ENCODE measurements around the gene PRRG3. TPM values are rescaled to one million over a fixed set of nuclear protein-coding genes. Genes with fewer than 3 reads are reported as not detected.

Gene PRRG3
- polyA plus RNA-seq, 3 donors: not detected

GRCh38 chrX:151722241-151722846 lies 27.1 kb downstream of the PRRG3 start:
- no peaks in the 10 kb centered on the region for H3K36me3 Mint-ChIP-seq
- no peaks in the 10 kb centered on the region for H3K79me2 ChIP-seq (ENCODE audit: insufficient read depth, low read length)
- H2AFZ ChIP-seq (ENCODE audit: insufficient read depth, low read depth, low read length, poor library complexity, severe bottlenecking): no peak overlapping the region
- H4K20me1 ChIP-seq (ENCODE audit: insufficient read depth, low read length): no peaks in the 10 kb centered on the region
- intact Hi-C loops (cut with micrococcal nuclease): no loop called here
- no peaks in the 10 kb centered on the region for H3K36me3 ChIP-seq (replicated peaks in 1 of 2; ENCODE audit: control insufficient read depth in 1 of 2, insufficient read depth in 2 of 2, low read length in 2 of 2)
- H3K4me1 Mint-ChIP-seq: peaks cover 14% of the 10 kb centered on the region
- no peaks in the 10 kb centered on the region for H3K9me3 ChIP-seq (replicated peaks in 1 of 2; ENCODE audit: control insufficient read depth in 1 of 2, insufficient read depth in 1 of 2, low read length in 2 of 2)
- no peak overlapping the region for H3K4me3 Mint-ChIP-seq
- H3K4me3 ChIP-seq (replicated peaks in 1 of 3; ENCODE audit: low read depth in 2 of 3, low read length in 3 of 3): no peak overlapping the region
- H3K27ac ChIP-seq (ENCODE audit: low read depth in 1 of 2, low read length in 2 of 2): no peak overlapping the region
- H3K4me2 ChIP-seq (replicated peaks; ENCODE audit: extremely low read depth, low read length, poor library complexity, severe bottlenecking): no peak overlapping the region
- peaks cover 6% of the 10 kb centered on the region in 2 donors for H3K4me1 ChIP-seq (ENCODE audit: control insufficient read depth in 1 of 2, insufficient read depth in 2 of 2, low read length in 2 of 2)
- H3K27me3 ChIP-seq (ENCODE audit: control insufficient read depth in 2 of 2, insufficient read depth in 2 of 2, low read length in 2 of 2): no peaks in the 10 kb centered on the region
- 91% methylated on average over 10 of the region's 24 CpGs for WGBS (ENCODE audit: insufficient coverage)
- peaks cover 0 to 3% (median 0%) of the 10 kb centered on the region in 7 donors for H3K9me3 Mint-ChIP-seq
- H3K9ac ChIP-seq (ENCODE audit: insufficient read depth, low read length, poor library complexity, severe bottlenecking): no peak overlapping the region
- no peak overlapping the region for H3K27ac Mint-ChIP-seq
- TF ChIP-seq, protein P1, sequence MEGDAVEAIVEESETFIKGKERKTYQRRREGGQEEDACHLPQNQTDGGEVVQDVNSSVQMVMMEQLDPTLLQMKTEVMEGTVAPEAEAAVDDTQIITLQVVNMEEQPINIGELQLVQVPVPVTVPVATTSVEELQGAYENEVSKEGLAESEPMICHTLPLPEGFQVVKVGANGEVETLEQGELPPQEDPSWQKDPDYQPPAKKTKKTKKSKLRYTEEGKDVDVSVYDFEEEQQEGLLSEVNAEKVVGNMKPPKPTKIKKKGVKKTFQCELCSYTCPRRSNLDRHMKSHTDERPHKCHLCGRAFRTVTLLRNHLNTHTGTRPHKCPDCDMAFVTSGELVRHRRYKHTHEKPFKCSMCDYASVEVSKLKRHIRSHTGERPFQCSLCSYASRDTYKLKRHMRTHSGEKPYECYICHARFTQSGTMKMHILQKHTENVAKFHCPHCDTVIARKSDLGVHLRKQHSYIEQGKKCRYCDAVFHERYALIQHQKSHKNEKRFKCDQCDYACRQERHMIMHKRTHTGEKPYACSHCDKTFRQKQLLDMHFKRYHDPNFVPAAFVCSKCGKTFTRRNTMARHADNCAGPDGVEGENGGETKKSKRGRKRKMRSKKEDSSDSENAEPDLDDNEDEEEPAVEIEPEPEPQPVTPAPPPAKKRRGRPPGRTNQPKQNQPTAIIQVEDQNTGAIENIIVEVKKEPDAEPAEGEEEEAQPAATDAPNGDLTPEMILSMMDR (IDR thresholded peaks at IDR 0.05): no peak
- no peak for DNase-seq
- peaks cover 1 to 8% (median 4%) of the 10 kb centered on the region in 3 donors for H3K27me3 Mint-ChIP-seq (ENCODE audit: low read depth in 3 of 3)

GRCh38 chrX:151723156-151723760 lies 28.0 kb downstream of the PRRG3 start:
- Mint-ChIP-seq H3K36me3 (no peaks in the 10 kb centered on the region), H3K4me3 (no peak overlapping the region), H3K27me3 (ENCODE audit: low read depth in 3 of 3) (peaks cover 1 to 6% (median 4%) of the 10 kb centered on the region in 3 donors), H3K27ac (no peak overlapping the region), H3K4me1 (peaks cover 14% of the 10 kb centered on the region), H3K9me3 (peaks cover 0 to 3% (median 0%) of the 10 kb centered on the region in 7 donors)
- Histone ChIP-seq H3K9ac (ENCODE audit: insufficient read depth, low read length, poor library complexity, severe bottlenecking) (no peak overlapping the region), H3K36me3 (replicated peaks in 1 of 2; ENCODE audit: control insufficient read depth in 1 of 2, insufficient read depth in 2 of 2, low read length in 2 of 2) (no peaks in the 10 kb centered on the region), H4K20me1 (ENCODE audit: insufficient read depth, low read length) (no peaks in the 10 kb centered on the region), H3K4me1 (ENCODE audit: control insufficient read depth in 1 of 2, insufficient read depth in 2 of 2, low read length in 2 of 2) (peaks cover 6% of the 10 kb centered on the region in 2 donors), H3K27me3 (ENCODE audit: control insufficient read depth in 2 of 2, insufficient read depth in 2 of 2, low read length in 2 of 2) (no peaks in the 10 kb centered on the region), H3K79me2 (ENCODE audit: insufficient read depth, low read length) (no peaks in the 10 kb centered on the region), H3K4me3 (replicated peaks in 1 of 3; ENCODE audit: low read depth in 2 of 3, low read length in 3 of 3) (no peak overlapping the region), H2AFZ (ENCODE audit: insufficient read depth, low read depth, low read length, poor library complexity, severe bottlenecking) (no peak overlapping the region), H3K27ac (ENCODE audit: low read depth in 1 of 2, low read length in 2 of 2) (no peak overlapping the region), H3K9me3 (replicated peaks in 1 of 2; ENCODE audit: control insufficient read depth in 1 of 2, insufficient read depth in 1 of 2, low read length in 2 of 2) (no peaks in the 10 kb centered on the region), H3K4me2 (replicated peaks; ENCODE audit: extremely low read depth, low read length, poor library complexity, severe bottlenecking) (no peak overlapping the region)
- intact Hi-C loops (cut with micrococcal nuclease): no loop called here
- no peak for DNase-seq
- TF ChIP-seq, protein P1 (IDR thresholded peaks at IDR 0.05): no peak
- no CpG with 5 or more reads among the region's 7 CpGs for WGBS (ENCODE audit: insufficient coverage)

Data from CD14-positive monocyte (primary cell).